Middle frontal gyrus (tissue), 1 donor: Measurements from ENCODE around the gene MAPKAPK5.
"Not testable (repeated sequence)": the region's sequence is repeated elsewhere in the genome, so short reads cannot be mapped to it uniquely, and the experiment has no call there.

ENCODE experiments used
- DNase-seq: peaks from one replicate; pipeline ENCODE4 v3.0.0-alpha.2; 2015; ENCODE audit warnings: low spot score; ENCODE audit errors: extremely low spot score

The MAPKAPK5 gene

DNA sequence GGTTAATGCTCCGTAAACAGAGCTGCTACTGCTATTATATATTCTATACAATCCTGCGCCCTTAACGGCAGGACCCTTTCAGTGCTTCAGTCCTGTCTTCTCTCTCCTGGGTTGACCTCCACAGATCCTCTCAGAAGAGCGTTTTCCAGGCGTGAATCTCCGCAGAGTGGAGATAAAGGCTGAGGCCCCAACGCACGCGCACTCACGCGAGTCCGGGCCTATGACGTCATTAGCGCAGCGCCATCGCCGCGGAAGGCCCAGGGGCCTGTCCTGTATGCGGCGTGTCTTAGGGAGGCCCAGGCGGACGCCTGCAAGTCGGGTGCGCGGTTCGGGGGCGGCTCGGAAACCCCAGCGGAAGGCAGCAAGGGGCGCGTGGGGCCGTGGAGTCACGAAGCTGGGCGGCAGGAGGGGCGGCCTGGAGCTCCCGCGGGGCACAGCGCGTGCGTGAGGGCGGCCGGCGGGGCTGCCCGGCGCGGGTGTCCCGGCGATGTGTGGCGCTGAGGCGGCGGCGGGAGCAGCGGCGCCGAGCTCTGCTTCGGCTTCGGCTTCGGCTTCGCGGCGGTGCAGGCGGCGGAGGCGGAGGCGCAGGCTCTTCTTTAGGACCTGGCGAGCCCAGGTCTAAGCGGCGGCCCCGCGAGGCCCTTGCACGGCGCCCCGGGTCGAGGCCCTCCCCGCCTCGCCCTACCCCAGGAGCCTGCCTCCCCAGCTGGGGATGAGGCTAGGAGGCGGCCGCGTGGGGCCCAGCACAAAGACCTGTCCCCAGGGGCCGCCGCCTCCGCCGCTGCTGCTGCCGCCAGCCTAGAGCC, at the start of gene MAPKAPK5:
MAPKAPK5 (plus strand) TSS at position 479 of the 806 bp plus-strand sequence. CDS start 506 bp downstream, outside the sequence.
- peak; percentile 87 for DNase-seq

DNA sequence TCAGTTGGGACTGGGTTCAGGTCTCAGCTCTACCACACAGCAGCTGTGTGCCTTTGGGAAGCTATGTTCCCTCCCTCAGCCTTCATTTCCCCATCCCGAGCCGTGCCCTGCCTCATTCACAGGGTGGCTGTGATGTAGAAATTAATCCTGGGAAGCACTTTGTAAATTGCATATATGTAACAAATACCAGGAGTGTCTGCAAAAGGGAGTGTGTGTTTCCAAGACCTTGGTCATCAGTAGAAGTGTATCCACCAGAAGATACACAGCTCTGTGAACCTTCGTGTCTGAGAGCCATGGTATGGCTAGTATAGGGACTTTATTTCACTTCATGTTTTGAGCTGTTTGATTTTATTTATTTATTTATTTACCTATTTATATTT, 49.2 kb upstream of the MAPKAPK5 start:
- DNase-seq: no peak

- no peak for DNase-seq
Observed at GRCh38 chr12:111798182-111798581, 43.8 kb upstream of the MAPKAPK5 start.

DNA sequence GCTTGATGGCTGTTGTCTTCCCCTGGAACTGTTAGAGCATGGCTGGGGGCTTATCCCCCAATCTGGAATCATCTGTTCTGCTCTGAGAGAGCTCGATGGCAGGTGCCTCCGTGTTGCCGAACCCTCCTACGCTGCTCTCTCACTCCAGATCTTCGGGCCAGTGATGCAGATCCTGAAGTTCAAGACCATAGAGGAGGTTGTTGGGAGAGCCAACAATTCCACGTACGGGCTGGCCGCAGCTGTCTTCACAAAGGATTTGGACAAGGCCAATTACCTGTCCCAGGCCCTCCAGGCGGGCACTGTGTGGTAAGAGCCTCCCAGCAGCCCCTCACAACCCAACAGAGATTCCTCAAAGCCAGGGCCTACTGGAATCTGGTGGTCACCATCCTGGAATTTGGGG, 42.3 kb upstream of the MAPKAPK5 start:
- DNase-seq: no peak

GRCh38 chr12:111803038-111803626, 38.9 kb upstream of the MAPKAPK5 start:
- no peak for DNase-seq

- no peak for DNase-seq
Observed at GRCh38 chr12:111803851-111804250, 38.2 kb upstream of the MAPKAPK5 start.

GRCh38 chr12:111806304-111806703, 35.7 kb upstream of the MAPKAPK5 start:
- DNase-seq: no peak

- no peak for DNase-seq
Observed at GRCh38 chr12:111807232-111807631, 34.8 kb upstream of the MAPKAPK5 start.

DNA sequence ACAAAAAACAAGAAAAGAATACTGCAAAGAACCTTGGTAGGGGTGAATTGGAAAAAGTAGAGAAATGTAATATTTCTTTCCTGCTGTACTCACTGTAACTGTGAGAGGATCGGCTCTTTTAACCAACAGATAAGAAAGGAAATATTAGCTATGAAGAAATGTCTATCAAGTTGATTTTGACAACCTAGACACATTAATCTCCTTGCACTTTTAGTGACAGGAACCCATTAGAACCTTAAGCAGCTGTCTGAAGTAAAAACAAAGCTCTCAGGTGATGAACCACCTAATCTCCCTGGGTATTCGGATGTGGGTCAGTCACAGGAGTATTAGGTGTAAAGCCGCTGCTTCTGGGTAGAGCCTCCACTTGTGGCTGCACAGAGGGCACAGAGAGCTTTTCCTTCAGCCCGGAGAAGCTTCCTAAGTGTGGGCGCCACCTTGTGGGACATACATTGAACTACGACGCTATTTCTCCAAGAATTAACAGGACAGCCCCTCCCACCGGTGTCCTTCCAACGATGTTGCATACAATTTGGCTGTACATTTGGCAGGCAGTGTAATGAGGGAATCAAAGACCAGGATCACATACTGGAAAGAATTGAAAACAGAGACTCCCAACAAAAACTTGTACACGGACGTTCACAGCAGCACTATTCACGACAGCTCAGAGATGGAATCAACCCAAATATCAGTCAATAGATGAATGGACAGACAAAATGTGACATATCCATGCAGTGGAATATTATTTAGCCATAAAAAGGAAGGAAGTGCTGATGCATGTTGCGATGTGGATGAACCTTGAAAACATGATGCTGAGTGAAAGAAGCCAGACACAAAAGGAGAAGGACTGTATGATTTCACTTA, 28.9 kb upstream of the MAPKAPK5 start:
- DNase-seq: peak; percentile 71

GRCh38 chr12:111816065-111816615, 25.9 kb upstream of the MAPKAPK5 start:
- DNase-seq: no peak

DNA sequence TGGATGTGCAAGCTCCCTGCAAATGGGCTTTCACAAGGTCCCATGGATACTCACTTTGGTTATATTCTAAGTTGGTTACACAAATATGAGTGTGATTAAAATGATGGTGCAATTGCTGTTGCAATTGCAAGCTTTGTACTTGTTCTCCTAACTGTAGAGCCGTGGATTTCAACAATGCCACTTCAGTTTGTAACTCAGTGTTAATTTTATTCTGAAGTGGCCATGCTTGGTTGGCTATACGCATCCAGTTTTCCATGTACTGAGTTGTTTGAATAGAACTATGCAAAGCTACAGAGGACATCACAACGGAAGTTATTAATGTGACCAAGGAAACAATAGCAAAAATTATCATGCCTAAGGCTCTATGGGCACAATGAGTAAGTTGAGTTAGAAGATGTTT, 25.1 kb upstream of the MAPKAPK5 start:
- DNase-seq: not testable (repeated sequence)

DNA sequence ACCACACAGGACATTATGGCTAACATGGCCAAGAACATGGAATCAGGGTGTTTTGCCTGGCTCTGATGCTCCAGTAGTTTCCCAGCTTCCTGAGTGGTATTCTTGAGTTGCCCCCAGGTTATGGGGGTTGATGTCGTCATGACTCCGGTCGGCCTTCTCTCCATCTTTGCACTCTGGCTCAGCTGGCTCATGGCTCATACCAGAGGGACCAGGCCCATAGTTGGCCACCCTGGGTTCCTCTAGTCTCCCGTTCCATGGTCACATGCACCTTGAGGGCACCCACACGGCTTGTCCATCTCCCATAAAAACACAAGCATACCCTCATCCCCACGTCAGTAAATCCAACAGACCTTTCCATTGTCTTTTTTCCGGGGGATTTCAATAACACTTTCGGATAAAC, 23.7 kb upstream of the MAPKAPK5 start:
- DNase-seq: no peak

DNA sequence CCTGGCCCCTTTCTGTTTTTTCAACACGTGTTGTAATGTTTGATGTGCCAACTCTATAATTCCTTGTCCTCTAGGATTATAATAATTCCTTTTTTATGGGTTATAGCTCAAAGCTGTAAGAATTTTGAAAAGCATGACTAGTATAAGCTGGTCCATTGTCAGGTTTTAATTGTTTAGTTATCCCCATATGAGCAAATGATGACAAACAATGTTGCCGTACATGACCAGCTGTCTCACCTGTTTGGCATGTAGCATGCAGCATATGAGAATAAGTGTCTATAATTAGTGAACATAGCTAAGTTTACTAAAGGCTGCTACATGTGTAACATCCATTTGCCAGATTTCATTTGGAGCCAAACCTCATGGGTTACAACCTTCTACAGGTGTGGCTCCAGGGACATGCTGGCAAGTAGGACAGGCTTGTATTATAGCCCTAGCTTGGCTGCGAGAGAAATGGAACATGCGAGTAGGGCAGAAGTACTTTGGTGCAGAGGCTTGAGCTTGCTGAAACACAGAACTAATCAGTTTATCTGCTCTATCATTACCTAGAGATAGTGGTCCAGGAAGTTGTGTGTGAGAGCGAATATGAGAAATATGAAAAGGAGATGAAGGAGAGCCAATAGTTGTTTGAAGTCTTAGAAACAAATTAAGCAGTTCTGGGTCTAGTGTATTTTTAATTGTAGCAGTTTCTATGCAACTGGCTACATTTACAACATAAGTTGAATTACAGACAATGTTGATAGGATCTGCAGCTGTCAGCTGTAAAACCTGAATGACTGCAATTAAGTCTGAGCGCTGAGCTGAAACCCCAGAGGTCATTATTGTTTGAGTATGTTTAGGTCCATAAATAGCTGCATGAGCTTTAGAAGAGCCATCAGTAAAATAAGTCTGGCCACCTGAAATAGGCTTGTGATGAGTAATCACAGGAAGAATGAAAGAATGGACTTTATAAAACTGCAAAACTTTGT, 22.6 kb upstream of the MAPKAPK5 start:
- no peak for DNase-seq

DNA sequence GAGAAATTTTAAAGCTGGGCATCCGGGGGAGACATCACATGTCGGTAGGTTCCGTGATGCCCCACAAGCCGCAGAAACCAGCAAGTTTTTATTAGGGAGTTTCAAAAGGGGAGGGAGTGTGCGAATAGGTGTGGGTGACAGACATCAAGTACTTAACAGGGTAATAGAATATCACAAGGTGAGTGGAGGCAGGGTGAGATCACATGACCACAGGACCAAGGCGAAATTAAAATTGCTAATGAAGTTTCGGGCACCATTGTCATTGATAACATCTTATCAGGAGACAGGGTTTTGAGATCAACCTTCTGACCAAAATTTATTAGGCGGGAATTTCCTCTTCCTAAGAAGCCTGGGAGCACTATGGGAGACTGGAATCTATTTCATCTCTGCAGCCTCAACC, 21.2 kb upstream of the MAPKAPK5 start:
- DNase-seq: not testable (repeated sequence)

DNA sequence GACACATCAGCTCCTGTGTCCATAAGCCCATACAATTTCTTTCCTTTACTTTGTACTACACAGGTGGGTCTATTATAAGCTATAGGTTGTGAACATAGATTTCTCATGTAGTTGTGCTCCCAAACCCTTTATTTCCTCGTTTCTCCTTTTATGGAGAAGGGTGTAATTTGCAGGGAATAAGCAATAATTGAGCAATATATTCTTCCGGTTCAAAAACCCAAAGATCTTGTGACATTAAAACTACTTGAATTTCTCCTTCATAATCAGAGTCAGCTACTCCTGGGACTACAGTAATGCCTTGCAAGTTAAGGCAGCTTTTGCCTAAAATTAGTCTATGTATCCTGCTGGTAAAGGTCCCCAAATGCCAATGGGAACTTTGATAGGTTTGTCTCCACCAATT, 19.1 kb upstream of the MAPKAPK5 start:
- no peak for DNase-seq

GRCh38 chr12:111823891-111824290, 18.1 kb upstream of the MAPKAPK5 start:
- DNase-seq: no peak

DNA sequence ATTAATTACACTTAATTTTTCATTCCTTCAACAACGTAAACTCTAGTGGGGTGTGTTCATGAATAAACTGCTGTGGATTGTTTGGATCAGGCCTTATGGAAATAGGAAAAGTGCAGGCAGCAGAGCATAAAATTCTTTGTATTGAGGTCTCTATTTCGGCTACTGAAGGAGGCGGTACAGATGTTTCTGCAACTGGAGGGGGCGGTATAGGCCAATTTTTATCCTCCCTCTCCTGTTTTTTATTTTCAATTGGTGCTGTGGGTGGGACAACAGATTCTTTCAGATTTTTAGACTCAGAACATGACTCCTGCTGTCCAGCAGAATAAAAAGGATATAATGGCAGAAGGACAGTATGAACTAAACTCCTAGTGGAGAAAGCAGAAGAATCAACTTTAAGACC, 17.7 kb upstream of the MAPKAPK5 start:
- DNase-seq: not testable (repeated sequence)

GRCh38 chr12:111825509-111825908, 16.5 kb upstream of the MAPKAPK5 start:
- DNase-seq: no peak

DNA sequence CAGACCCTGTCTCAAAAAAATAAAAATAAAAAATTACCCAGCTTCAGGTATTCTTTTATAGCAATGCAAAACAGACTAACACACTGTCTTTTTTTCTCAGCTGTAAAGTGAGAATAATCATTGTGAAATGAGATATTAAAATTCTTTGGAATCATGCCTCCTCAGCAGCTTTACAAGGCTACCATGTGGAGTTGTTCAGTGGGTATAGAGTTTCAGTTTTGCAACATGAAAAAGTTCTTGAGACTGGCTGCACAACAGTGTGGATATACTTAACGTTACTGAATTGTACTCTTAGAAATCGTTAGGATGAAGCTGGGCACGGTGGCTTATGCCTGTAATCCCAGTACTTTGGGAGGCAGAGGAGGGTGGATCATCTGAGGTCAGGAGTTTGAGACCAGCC, 15.7 kb upstream of the MAPKAPK5 start:
- DNase-seq: no peak

DNA sequence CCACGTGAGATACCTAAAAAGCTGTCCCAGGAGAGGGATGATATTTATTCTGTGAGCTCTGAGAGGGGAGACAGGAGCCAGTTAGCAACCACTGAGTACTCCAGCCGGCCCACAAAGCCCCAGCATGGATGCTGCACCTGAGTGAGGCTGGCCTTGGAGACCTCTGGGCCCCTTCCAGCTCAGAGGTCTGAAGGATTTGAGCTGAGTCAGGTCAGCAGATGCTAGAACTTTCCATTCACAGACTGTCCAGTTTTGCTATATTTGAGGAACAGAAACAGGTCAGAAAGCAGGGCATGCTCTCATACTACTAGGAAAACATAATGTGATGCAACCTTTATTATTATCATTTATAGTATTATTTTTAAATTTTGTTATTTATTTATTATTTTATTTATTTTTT, 15.0 kb upstream of the MAPKAPK5 start:
- no peak for DNase-seq

DNA sequence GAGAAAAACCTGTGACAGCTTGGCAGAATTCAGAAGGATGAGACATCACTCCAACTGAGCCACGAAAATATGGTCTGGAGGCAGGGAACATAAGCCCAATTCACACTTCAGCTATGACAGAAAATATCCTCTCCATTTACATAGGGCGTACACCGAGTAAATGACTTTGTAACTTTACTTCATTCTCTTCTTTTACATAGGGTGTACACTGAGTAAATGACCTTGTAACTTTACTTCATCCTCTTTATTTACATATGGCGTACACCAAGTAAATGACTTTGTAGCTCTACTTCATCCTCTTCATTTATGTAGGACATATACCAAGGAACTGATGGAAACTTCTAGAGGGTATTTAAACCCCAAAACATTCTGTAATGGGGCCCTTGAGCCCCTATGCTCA, 14.1 kb upstream of the MAPKAPK5 start:
- DNase-seq: no peak
